Loucy (cell line): ENCODE data around the gene PNP.

Experiments used
- H2AFZ ChIP-seq: fragments of 200-600 bp; sonication (generic); 2 replicates; pipeline ENCODE4 v1.6.0; 2016; ENCODE audit warnings: antibody characterized with exemption, mild to moderate bottlenecking, low read length, moderate library complexity
- H3F3A ChIP-seq: fragments of 200-600 bp; 2 replicates; pipeline ENCODE4 v1.6.0; 2016; ENCODE audit warnings: antibody characterized with exemption, low read depth, mild to moderate bottlenecking
- H3K27me3 ChIP-seq: fragments of 200-600 bp; sonication (generic); 2 replicates; pipeline ENCODE4 v1.6.1; 2014; ENCODE audit warnings: low read length, mild to moderate bottlenecking; ENCODE audit not compliant: insufficient read depth, poor library complexity, severe bottlenecking
- H3K36me3 ChIP-seq: fragments of 200-600 bp; sonication (generic); 2 replicates; pipeline ENCODE4 v1.6.1; 2016; ENCODE audit warnings: low read length; ENCODE audit not compliant: insufficient read depth
- H3K4me1 ChIP-seq: fragments of 200-600 bp; sonication (generic); 2 replicates; pipeline ENCODE4 v1.5.1; 2014; ENCODE audit warnings: low read length, mild to moderate bottlenecking; ENCODE audit not compliant: insufficient read depth, poor library complexity, severe bottlenecking
- H3K4me2 ChIP-seq: fragments of 200-600 bp; sonication (generic); 2 replicates; pipeline ENCODE4 v1.6.0; 2014; ENCODE audit warnings: antibody characterized with exemption, low read length, low read depth, mild to moderate bottlenecking; ENCODE audit not compliant: poor library complexity, severe bottlenecking
- H3K4me3 ChIP-seq: fragments of 200-600 bp; sonication (generic); 2 replicates; pipeline ENCODE4 v1.5.1; 2014; ENCODE audit warnings: low read length, mild to moderate bottlenecking, mixed read lengths; ENCODE audit not compliant: poor library complexity, severe bottlenecking
- H3K79me2 ChIP-seq: fragments of 200-600 bp; sonication (generic); 2 replicates; pipeline ENCODE4 v1.6.1; 2014; ENCODE audit warnings: low read length; ENCODE audit not compliant: insufficient read depth
- H3K9ac ChIP-seq: fragments of 200-600 bp; sonication (generic); 2 replicates; pipeline ENCODE4 v1.6.0; 2014; ENCODE audit warnings: mild to moderate bottlenecking, low read depth, low read length, moderate library complexity; ENCODE audit not compliant: poor library complexity, severe bottlenecking
- H3K9me2 ChIP-seq: fragments of 200-600 bp; sonication (generic); replicated peaks from 2 replicates; pipeline ENCODE4 v1.6.1; 2016; ENCODE audit warnings: low read depth, low read length, mixed read lengths
- H3K9me3 ChIP-seq: fragments of 200-600 bp; sonication (generic); 2 replicates; pipeline ENCODE4 v1.6.1; 2014; ENCODE audit warnings: mild to moderate bottlenecking, antibody characterized with exemption, low read length, low read depth; ENCODE audit not compliant: insufficient read depth
- H4K20me1 ChIP-seq: fragments of 200-600 bp; sonication (generic); 2 replicates; pipeline ENCODE4 v1.6.0; 2014; ENCODE audit warnings: antibody characterized with exemption, low read length, mild to moderate bottlenecking; ENCODE audit not compliant: insufficient read depth, poor library complexity, severe bottlenecking
- EZH2phosphoT487 ChIP-seq: fragments of 200-600 bp; IDR thresholded peaks from 2 replicates; pipeline ENCODE4 v1.6.1; 2018; ENCODE audit warnings: antibody characterized with exemption, mild to moderate bottlenecking, moderate library complexity, borderline replicate concordance
- TF ChIP-seq, protein P1 (sequence below): fragments of 200-600 bp; sonication (generic); conservative IDR thresholded peaks from 2 replicates; pipeline ENCODE4 v1.5.1; 2014; ENCODE audit warnings: mild to moderate bottlenecking, antibody characterized with exemption, low read length

PNP gene

DNA sequence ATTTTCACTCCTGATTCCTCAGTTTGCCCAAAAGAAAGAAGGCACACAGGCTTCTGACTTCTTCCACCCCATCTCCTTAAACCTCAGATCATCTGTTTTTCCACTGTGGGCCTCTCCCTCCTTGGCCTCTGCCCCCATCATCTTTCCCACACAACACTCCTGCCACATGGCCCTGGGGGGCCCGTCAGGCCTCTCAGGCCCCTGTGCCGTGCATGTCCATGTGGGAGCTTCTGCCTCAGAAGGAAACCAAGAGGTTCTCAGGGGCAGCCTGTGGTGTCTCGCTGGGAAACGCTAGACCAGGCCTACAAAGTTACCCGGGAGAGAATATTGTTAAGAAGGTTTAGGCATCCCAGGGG, 41.2 kb upstream of the PNP start:
- no peaks in the 10 kb centered on the region for H3K9me3 ChIP-seq
- no peaks in the 10 kb centered on the region for H3K27me3 ChIP-seq
- H3K4me3 ChIP-seq: peak overlapping the region; percentile 63
- peak overlapping the region; percentile 76 for H3K4me2 ChIP-seq
- peaks cover 10% of the 10 kb centered on the region; the same call in 1 of the 2 replicates for H3K79me2 ChIP-seq
- H4K20me1 ChIP-seq: no peaks in the 10 kb centered on the region
- no peak overlapping the region for H2AFZ ChIP-seq
- H3F3A ChIP-seq: no peaks in the 10 kb centered on the region
- peak overlapping the region; percentile 84 for H3K9ac ChIP-seq
- H3K36me3 ChIP-seq: no peaks in the 10 kb centered on the region
- no peak for TF ChIP-seq EZH2phosphoT487
- TF ChIP-seq, protein P1, sequence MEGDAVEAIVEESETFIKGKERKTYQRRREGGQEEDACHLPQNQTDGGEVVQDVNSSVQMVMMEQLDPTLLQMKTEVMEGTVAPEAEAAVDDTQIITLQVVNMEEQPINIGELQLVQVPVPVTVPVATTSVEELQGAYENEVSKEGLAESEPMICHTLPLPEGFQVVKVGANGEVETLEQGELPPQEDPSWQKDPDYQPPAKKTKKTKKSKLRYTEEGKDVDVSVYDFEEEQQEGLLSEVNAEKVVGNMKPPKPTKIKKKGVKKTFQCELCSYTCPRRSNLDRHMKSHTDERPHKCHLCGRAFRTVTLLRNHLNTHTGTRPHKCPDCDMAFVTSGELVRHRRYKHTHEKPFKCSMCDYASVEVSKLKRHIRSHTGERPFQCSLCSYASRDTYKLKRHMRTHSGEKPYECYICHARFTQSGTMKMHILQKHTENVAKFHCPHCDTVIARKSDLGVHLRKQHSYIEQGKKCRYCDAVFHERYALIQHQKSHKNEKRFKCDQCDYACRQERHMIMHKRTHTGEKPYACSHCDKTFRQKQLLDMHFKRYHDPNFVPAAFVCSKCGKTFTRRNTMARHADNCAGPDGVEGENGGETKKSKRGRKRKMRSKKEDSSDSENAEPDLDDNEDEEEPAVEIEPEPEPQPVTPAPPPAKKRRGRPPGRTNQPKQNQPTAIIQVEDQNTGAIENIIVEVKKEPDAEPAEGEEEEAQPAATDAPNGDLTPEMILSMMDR: no peak
- H3K4me1 ChIP-seq: peaks cover 40% of the 10 kb centered on the region
- no peaks in the 10 kb centered on the region for H3K9me2 ChIP-seq

DNA sequence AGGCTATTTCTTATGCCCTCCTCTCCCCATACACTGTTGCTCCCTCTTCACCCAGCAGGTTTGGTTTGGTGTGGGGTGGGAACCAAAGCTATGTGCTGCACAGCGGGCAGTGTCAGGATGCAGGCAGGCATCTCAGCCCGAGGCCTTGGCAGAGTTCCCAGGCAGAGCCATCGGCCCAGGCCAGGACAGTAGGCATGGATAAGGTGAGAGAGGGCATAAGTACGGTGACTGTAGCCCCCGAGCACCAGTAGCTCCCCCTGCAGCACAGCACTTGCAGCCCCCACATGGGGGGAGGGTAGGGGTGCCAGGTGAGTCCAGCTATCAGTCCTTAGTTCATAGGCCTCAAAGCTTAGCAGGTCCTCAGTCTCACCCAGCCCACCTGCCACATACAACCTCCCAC, 40.4 kb upstream of the PNP start:
- H3K9me2 ChIP-seq: no peaks in the 10 kb centered on the region
- H3K4me2 ChIP-seq: peak overlapping the region; percentile 76
- no peak for TF ChIP-seq EZH2phosphoT487
- TF ChIP-seq, protein P1: no peak
- H3K9ac ChIP-seq: peak overlapping the region; percentile 84
- no peaks in the 10 kb centered on the region for H3K27me3 ChIP-seq
- H3K4me1 ChIP-seq: peaks cover 35% of the 10 kb centered on the region
- H3K36me3 ChIP-seq: no peaks in the 10 kb centered on the region
- no peaks in the 10 kb centered on the region for H3K9me3 ChIP-seq
- peak overlapping the region; percentile 63 for H3K4me3 ChIP-seq
- no peaks in the 10 kb centered on the region for H3F3A ChIP-seq
- H2AFZ ChIP-seq: no peak overlapping the region
- H4K20me1 ChIP-seq: no peaks in the 10 kb centered on the region
- peaks cover 10% of the 10 kb centered on the region; the same call in 1 of the 2 replicates for H3K79me2 ChIP-seq

DNA sequence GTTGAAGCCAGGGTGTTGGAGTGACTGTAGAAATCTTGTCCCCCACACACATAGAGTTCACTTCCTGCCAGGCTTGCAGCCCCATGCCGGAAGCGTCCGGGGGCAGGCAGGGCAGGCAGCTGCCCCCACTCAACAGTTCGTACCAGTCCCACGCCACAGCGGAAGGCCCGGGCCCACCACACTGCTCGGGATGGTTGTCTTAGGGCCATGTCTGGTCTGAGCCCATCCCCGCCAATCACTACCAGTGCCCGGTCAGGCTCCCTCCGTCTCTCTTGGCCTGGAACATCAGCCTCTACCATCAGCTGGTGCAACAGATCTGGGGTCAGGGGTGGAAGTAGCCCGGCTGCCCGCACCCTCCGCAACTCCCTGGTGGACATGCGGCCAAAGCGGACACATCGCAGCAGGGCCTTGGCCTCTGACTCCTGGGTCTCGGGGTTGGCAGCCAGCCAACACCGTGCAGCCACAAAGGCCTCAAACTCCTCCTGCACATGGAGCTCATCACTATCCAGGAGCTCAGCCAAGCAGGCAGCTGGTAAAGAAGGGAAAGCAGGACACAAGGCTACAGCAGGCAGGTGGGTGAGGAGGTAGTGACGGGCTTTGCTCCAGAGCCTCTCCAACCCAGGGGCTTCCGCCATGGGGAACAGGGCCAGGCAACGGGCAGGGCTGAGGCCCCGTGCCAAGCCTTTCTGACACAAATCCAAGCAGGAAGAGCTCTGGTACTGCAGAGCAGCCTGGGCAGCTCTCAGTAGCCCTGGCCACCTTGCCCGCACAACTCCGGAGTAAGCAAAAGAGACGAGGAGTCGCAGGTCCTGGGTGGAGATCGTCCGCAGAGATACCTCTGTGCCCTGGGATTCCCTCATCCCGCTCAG, 39.2 kb upstream of the PNP start:
- H3K4me2 ChIP-seq: no peak overlapping the region
- TF ChIP-seq EZH2phosphoT487: no peak
- TF ChIP-seq, protein P1: no peak
- H3K27me3 ChIP-seq: no peaks in the 10 kb centered on the region
- H3K4me3 ChIP-seq: no peak overlapping the region
- no peaks in the 10 kb centered on the region for H4K20me1 ChIP-seq
- H3K79me2 ChIP-seq: peaks cover 10% of the 10 kb centered on the region; the same call in 1 of the 2 replicates
- H2AFZ ChIP-seq: no peak overlapping the region
- no peaks in the 10 kb centered on the region for H3F3A ChIP-seq
- H3K9me3 ChIP-seq: no peaks in the 10 kb centered on the region
- no peaks in the 10 kb centered on the region for H3K36me3 ChIP-seq
- no peak overlapping the region for H3K9ac ChIP-seq
- H3K9me2 ChIP-seq: no peaks in the 10 kb centered on the region
- H3K4me1 ChIP-seq: peaks cover 35% of the 10 kb centered on the region
